K562 (cell line): ENCODE measurements around the gene MPST. TPM values are rescaled to one million over a fixed set of nuclear protein-coding genes. Genes with fewer than 3 reads are reported as not detected.

ENCODE experiments used
- polyA plus RNA-seq, 8 experiments: library from polyadenylated mRNA; depleted of rRNA in 4 of 8; stranded (reverse) in 5 of 8; unstranded in 3 of 8; fragments of >200 nt; fragmentation: Nextera tagmentation in 2 of 8; fragmentation: Illumina TruSeq in 1 of 8; extraction: Ambion mirVana in 2 of 8; extraction: Trizol in 1 of 8; gene quantifications; 2 replicates each; pipeline versions ENCODE4 v1.2.1 to v1.2.3, GENCODE V29; 2011 to 2014; ENCODE audit warnings: inconsistent platforms in 1 of 8, missing spikeins in 1 of 8
- small RNA-seq: library from RNA; depleted of rRNA; stranded (forward); fragments of <200 nt; gene quantifications from one replicate; pipeline ENCODE3, GENCODE V24; 2014
- total RNA-seq, 7 experiments: library from RNA; depleted of rRNA in 6 of 7; stranded (reverse); fragments of >200 nt in 6 of 7; fragmentation: Illumina TruSeq in 2 of 7; extraction: Trizol in 2 of 7; gene quantifications; 2 replicates each; pipeline versions ENCODE4 v1.2.1 to v1.2.3, GENCODE V29; 2011 to 2021; ENCODE audit warnings: low replicate concordance in 1 of 7

The MPST gene
- total and polyA plus RNA-seq, 9 of the 15 experiments (the other 6 are each of a cell fraction or from before 2014, with no cell fraction given), result 0.65 to 104 (median 24.3) TPM

Small RNAs within 50 kb of the gene (small RNA-seq; reads per million reads assigned to genes)
- not detected for gene RF00019

Other genes starting within 250 kb of the MPST start
Only the 7 nearest of the 11 such genes appear.
- gene NCF4, start 158.7 kb upstream of the MPST start, total RNA-seq (2014; rRNA removed), result 0.53 and 0.95 TPM in 2 replicates
- 0.13 and 0.33 TPM in 2 replicates for gene NCF4, start 158.7 kb upstream of the MPST start, total RNA-seq (2014; rRNA removed; fragmentation: Illumina TruSeq; extraction: Trizol)
- 0.58 and 0.79 TPM in 2 replicates for gene NCF4, start 158.7 kb upstream of the MPST start, total RNA-seq (2015; rRNA removed; fragmentation: Illumina TruSeq; extraction: Trizol)
- 0.18 and 0.56 TPM in 2 replicates for gene NCF4, start 158.7 kb upstream of the MPST start, total RNA-seq (2021)
- 0.42 and 0.87 TPM in 2 replicates for gene NCF4, start 158.7 kb upstream of the MPST start, polyA plus RNA-seq (2011; rRNA removed)
- 0.55 and 0.66 TPM in 2 replicates for gene NCF4, start 158.7 kb upstream of the MPST start, polyA plus RNA-seq (2014; fragmentation: Illumina TruSeq; extraction: Trizol)
- under 1 TPM; 0.04 to 0.15 TPM for gene NCF4, start 158.7 kb upstream of the MPST start, polyA plus RNA-seq (2014; fragmentation: Nextera tagmentation; extraction: Ambion mirVana)
- 0.20 and 0.42 TPM in 2 replicates for gene NCF4, start 158.7 kb upstream of the MPST start, polyA plus RNA-seq (2014; rRNA removed)
- 0.36 and 0.61 TPM in 2 replicates for gene CSF2RB, start 106.1 kb upstream of the MPST start, total RNA-seq (2014; rRNA removed)
- 0.26 and 0.29 TPM in 2 replicates for gene CSF2RB, start 106.1 kb upstream of the MPST start, total RNA-seq (2014; rRNA removed; fragmentation: Illumina TruSeq; extraction: Trizol)
- gene CSF2RB, start 106.1 kb upstream of the MPST start, total RNA-seq (2015; rRNA removed; fragmentation: Illumina TruSeq; extraction: Trizol), result 0.62 and 0.72 TPM in 2 replicates
- gene CSF2RB, start 106.1 kb upstream of the MPST start, total RNA-seq (2021), result 0.60 and 1.0 TPM in 2 replicates
- 0.04 and 0.16 TPM in 2 replicates for gene CSF2RB, start 106.1 kb upstream of the MPST start, polyA plus RNA-seq (2011; rRNA removed)
- 0.54 and 0.62 TPM in 2 replicates for gene CSF2RB, start 106.1 kb upstream of the MPST start, polyA plus RNA-seq (2014; fragmentation: Illumina TruSeq; extraction: Trizol)
- under 1 TPM; 0.06 to 0.07 TPM for gene CSF2RB, start 106.1 kb upstream of the MPST start, polyA plus RNA-seq (2014; fragmentation: Nextera tagmentation; extraction: Ambion mirVana)
- gene CSF2RB, start 106.1 kb upstream of the MPST start, polyA plus RNA-seq (2014; rRNA removed), result 0.54 and 0.74 TPM in 2 replicates
- gene TST, start 295 bp upstream of the MPST start, total RNA-seq (2014; rRNA removed), result 26.7 and 26.9 TPM in 2 replicates
- gene TST, start 295 bp upstream of the MPST start, total RNA-seq (2014; rRNA removed; fragmentation: Illumina TruSeq; extraction: Trizol), result 4.1 and 5.7 TPM in 2 replicates
- 12.4 and 13.1 TPM in 2 replicates for gene TST, start 295 bp upstream of the MPST start, total RNA-seq (2015; rRNA removed; fragmentation: Illumina TruSeq; extraction: Trizol)
- gene TST, start 295 bp upstream of the MPST start, total RNA-seq (2021), result 23.1 and 23.8 TPM in 2 replicates
- 14.0 and 18.6 TPM in 2 replicates for gene TST, start 295 bp upstream of the MPST start, polyA plus RNA-seq (2011; rRNA removed)
- 7.7 and 14.4 TPM in 2 replicates for gene TST, start 295 bp upstream of the MPST start, polyA plus RNA-seq (2014; fragmentation: Illumina TruSeq; extraction: Trizol)
- gene TST, start 295 bp upstream of the MPST start, polyA plus RNA-seq (2014; fragmentation: Nextera tagmentation; extraction: Ambion mirVana), result 1 to 10 TPM; 1.4 to 4.3 TPM
- 19.7 and 26.1 TPM in 2 replicates for gene TST, start 295 bp upstream of the MPST start, polyA plus RNA-seq (2014; rRNA removed)
- 0.41 TPM in 2 replicates for gene KCTD17, start 32.0 kb downstream of the MPST start, total RNA-seq (2014; rRNA removed)
- 0.44 TPM in 1 of 2 replicates, not detected in the other for gene KCTD17, start 32.0 kb downstream of the MPST start, total RNA-seq (2014; rRNA removed; fragmentation: Illumina TruSeq; extraction: Trizol)
- gene KCTD17, start 32.0 kb downstream of the MPST start, total RNA-seq (2015; rRNA removed; fragmentation: Illumina TruSeq; extraction: Trizol), result 0.22 TPM in 1 of 2 replicates, not detected in the other
- gene KCTD17, start 32.0 kb downstream of the MPST start, total RNA-seq (2021), result 0.49 and 0.67 TPM in 2 replicates
- 0.64 and 1.1 TPM in 2 replicates for gene KCTD17, start 32.0 kb downstream of the MPST start, polyA plus RNA-seq (2011; rRNA removed)
- gene KCTD17, start 32.0 kb downstream of the MPST start, polyA plus RNA-seq (2014; fragmentation: Illumina TruSeq; extraction: Trizol), result 0.21 and 0.51 TPM in 2 replicates
- not detected for gene KCTD17, start 32.0 kb downstream of the MPST start, polyA plus RNA-seq (2014; fragmentation: Nextera tagmentation; extraction: Ambion mirVana)
- 0.70 and 0.90 TPM in 2 replicates for gene KCTD17, start 32.0 kb downstream of the MPST start, polyA plus RNA-seq (2014; rRNA removed)
- not detected in 2 replicates for gene TMPRSS6, start 90.0 kb downstream of the MPST start, total RNA-seq (2014; rRNA removed)
- not detected in 2 replicates for gene TMPRSS6, start 90.0 kb downstream of the MPST start, total RNA-seq (2014; rRNA removed; fragmentation: Illumina TruSeq; extraction: Trizol)
- gene TMPRSS6, start 90.0 kb downstream of the MPST start, total RNA-seq (2015; rRNA removed; fragmentation: Illumina TruSeq; extraction: Trizol), result not detected in 2 replicates
- gene TMPRSS6, start 90.0 kb downstream of the MPST start, total RNA-seq (2021), result not detected in 2 replicates
- 0.03 TPM in 1 of 2 replicates, not detected in the other for gene TMPRSS6, start 90.0 kb downstream of the MPST start, polyA plus RNA-seq (2011; rRNA removed)
- gene TMPRSS6, start 90.0 kb downstream of the MPST start, polyA plus RNA-seq (2014; fragmentation: Illumina TruSeq; extraction: Trizol), result not detected in 2 replicates
- not detected for gene TMPRSS6, start 90.0 kb downstream of the MPST start, polyA plus RNA-seq (2014; fragmentation: Nextera tagmentation; extraction: Ambion mirVana)
- gene TMPRSS6, start 90.0 kb downstream of the MPST start, polyA plus RNA-seq (2014; rRNA removed), result not detected in 2 replicates
- 0.45 TPM in 1 of 2 replicates, not detected in the other for gene IL2RB, start 130.2 kb downstream of the MPST start, total RNA-seq (2014; rRNA removed)
- gene IL2RB, start 130.2 kb downstream of the MPST start, total RNA-seq (2014; rRNA removed; fragmentation: Illumina TruSeq; extraction: Trizol), result 0.10 and 0.11 TPM in 2 replicates
- gene IL2RB, start 130.2 kb downstream of the MPST start, total RNA-seq (2015; rRNA removed; fragmentation: Illumina TruSeq; extraction: Trizol), result 0.07 and 0.23 TPM in 2 replicates
- gene IL2RB, start 130.2 kb downstream of the MPST start, total RNA-seq (2021), result 0.75 and 0.78 TPM in 2 replicates
- 0.22 and 0.24 TPM in 2 replicates for gene IL2RB, start 130.2 kb downstream of the MPST start, polyA plus RNA-seq (2011; rRNA removed)
- gene IL2RB, start 130.2 kb downstream of the MPST start, polyA plus RNA-seq (2014; fragmentation: Illumina TruSeq; extraction: Trizol), result 0.54 and 0.66 TPM in 2 replicates
- gene IL2RB, start 130.2 kb downstream of the MPST start, polyA plus RNA-seq (2014; fragmentation: Nextera tagmentation; extraction: Ambion mirVana), result under 1 TPM; 0.03 TPM
- gene IL2RB, start 130.2 kb downstream of the MPST start, polyA plus RNA-seq (2014; rRNA removed), result 0.28 and 0.54 TPM in 2 replicates
- gene C1QTNF6, start 168.5 kb downstream of the MPST start, total RNA-seq (2014; rRNA removed), result 0.18 and 0.41 TPM in 2 replicates
- 0.54 and 0.55 TPM in 2 replicates for gene C1QTNF6, start 168.5 kb downstream of the MPST start, total RNA-seq (2014; rRNA removed; fragmentation: Illumina TruSeq; extraction: Trizol)
- gene C1QTNF6, start 168.5 kb downstream of the MPST start, total RNA-seq (2015; rRNA removed; fragmentation: Illumina TruSeq; extraction: Trizol), result 0.40 and 0.53 TPM in 2 replicates
- 0.75 and 0.81 TPM in 2 replicates for gene C1QTNF6, start 168.5 kb downstream of the MPST start, total RNA-seq (2021)
- 0.92 and 1.6 TPM in 2 replicates for gene C1QTNF6, start 168.5 kb downstream of the MPST start, polyA plus RNA-seq (2011; rRNA removed)
- 0.68 and 1.1 TPM in 2 replicates for gene C1QTNF6, start 168.5 kb downstream of the MPST start, polyA plus RNA-seq (2014; fragmentation: Illumina TruSeq; extraction: Trizol)
- gene C1QTNF6, start 168.5 kb downstream of the MPST start, polyA plus RNA-seq (2014; fragmentation: Nextera tagmentation; extraction: Ambion mirVana), result under 1 TPM; 0.20 to 0.21 TPM
- gene C1QTNF6, start 168.5 kb downstream of the MPST start, polyA plus RNA-seq (2014; rRNA removed), result 0.70 and 0.91 TPM in 2 replicates